HFF-Myc (cell line): ENCODE measurements around the gene C18orf63.

Experiments used
- DNase-seq: peaks from one replicate; pipeline ENCODE4 v3.0.0-alpha.2; 2011; ENCODE audit warnings: low read depth; ENCODE audit errors: extremely low read depth
- H3K4me3 ChIP-seq: replicated peaks from 2 replicates; pipeline ENCODE4 v1.5.1; 2011; ENCODE audit warnings: low read depth, mild to moderate bottlenecking, control low read depth, low read length
- CTCF ChIP-seq: IDR thresholded peaks from 2 replicates; pipeline ENCODE4 v1.5.1; 2012; ENCODE audit warnings: mild to moderate bottlenecking, low read depth, low read length, control low read depth; ENCODE audit errors: missing control alignments

Gene C18orf63

GRCh38 chr18:74299746-74300145, 15.9 kb upstream of the C18orf63 start:
- DNase-seq = no peak
- H3K4me3 ChIP-seq = no peak overlapping the region
- no peak for TF ChIP-seq CTCF

DNA sequence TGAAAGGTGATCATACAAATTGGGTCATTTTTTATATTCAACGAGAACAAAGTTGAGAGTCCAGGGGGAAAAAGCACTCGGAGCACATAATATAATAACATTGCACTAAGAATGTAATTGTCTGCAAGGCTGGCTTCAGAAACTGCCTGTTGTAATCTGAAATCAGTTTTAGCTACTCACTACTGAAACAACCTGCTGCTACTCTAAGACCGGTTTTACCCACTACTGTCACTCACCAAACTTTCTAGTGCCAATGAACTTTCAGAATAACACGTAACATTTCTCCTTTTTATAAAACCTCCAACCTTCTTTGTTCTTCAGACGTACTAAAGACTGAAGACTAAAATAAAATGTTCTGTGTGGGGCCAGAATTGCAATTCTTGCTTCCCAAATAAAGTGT, 12.3 kb upstream of the C18orf63 start:
- TF ChIP-seq CTCF = no peak
- no peak for DNase-seq
- H3K4me3 ChIP-seq = no peak overlapping the region

DNA sequence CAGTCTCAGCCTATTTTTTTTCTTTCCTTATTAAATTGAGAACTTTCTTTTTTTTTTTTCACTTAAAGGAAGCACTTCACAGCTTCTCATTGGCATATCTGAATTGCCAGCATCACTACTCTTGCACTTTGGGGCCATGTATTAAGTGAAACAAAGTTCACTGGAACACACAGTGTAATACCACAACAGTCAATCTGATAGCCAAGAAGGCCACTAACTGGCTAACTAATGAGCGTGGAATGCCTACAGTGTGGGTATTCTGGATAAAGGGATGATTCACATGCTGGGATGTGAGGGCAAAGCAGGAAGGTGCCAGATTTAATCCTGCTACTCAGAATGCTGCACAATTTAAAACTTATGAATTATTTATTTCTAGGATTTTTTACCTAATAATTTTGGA, 11.7 kb upstream of the C18orf63 start:
- DNase-seq = no peak
- no peak for TF ChIP-seq CTCF
- no peak overlapping the region for H3K4me3 ChIP-seq

DNA sequence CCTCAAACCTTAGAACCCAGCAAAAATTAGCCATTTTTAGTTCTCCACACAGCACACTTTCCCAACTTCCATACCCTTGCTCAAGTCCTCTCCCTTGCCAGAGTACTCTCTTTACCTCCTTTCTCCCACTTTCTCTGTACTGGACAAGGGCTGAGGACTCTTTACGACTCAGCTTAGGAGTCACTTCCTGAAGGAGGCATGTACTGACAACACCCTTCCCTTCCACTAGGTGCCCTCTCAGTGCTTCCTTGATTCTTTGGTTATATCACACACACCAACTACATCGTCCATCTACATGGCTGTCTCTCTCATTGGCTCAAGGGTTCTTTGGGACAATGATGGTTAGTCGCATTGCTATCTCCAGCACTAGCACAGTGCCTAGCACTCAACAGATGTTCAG, 5.2 kb upstream of the C18orf63 start:
- DNase-seq = no peak
- H3K4me3 ChIP-seq = no peak overlapping the region
- peak; percentile 36 for TF ChIP-seq CTCF

DNA sequence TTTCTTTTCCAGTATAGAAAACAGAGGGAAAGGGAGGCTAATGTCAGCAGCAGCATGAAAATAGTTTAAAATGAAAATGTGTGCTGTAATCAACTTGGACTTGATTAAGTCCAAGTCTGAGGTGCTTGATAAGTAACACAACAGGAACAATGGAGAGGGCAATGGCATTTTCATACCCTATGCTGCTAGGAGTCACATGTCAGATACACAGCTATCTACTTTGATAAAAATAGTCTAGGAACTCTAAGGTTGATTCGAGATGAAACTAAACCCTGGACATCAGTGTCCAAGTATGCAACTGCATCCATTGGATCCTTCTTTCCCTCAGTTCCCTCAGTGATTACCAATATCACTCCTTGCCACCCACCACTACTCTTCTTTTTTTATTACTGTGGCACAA, 4.6 kb upstream of the C18orf63 start:
- H3K4me3 ChIP-seq = no peak overlapping the region
- DNase-seq = no peak
- TF ChIP-seq CTCF = no peak

DNA sequence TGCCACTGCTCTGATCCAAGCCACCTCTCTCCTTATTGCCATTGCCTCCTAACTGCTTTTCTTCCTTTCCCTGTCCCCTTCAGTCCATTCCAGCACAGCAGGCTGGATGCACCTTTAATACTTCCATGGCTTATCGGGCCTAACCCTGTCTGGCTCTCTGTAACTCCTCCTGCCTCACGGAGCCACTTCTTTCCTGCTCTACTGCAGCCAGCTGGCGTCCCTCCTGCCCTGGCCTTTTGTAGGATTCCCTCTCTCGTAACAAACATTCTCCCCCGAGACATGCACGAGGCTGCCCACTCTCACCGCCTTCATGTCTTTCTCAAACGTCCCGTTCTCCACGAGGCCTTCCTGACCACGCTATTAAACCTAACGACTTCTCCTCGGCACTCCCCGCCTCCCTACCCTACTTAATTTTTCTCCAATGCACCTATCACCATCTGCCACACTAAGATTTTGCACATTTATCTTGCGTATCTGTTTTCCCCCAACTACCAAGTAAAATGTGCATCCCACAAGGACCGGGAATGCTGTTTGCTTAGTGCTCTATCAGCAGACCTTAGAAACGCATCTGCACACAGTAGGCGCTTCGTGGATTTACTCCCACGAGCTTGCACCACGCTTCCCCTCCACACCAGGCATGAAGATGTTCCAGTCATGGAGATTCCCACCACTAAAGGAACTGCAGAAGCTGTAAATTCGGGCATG, 728 bp upstream of the C18orf63 start:
- no peak for TF ChIP-seq CTCF
- no peak for DNase-seq
- H3K4me3 ChIP-seq = no peak overlapping the region
